ENCODE measurements around the gene GNAL.
"Not testable (repeated sequence)": the region's sequence is repeated elsewhere in the genome, so short reads cannot be mapped to it uniquely, and the experiment has no call there.

Gene GNAL

GRCh38 chr18:11688972-11689668, at the start of gene GNAL:
TSS of gene GNAL (plus strand) at chr18:11689264. CDS start at chr18:11689564, 300 bp downstream.
- Mint-ChIP-seq H3K9me3 (peaks cover 9% of the 10 kb centered on the region), H3K27ac (no peak within 1 kb of the TSS), H3K4me3 (peak within 1 kb of the TSS; percentile 70), H3K36me3 (peaks cover 1% of the 10 kb centered on the region), H3K27me3 (peaks cover 31% of the 10 kb centered on the region), H3K4me1 (peaks cover 8% of the 10 kb centered on the region)

- not testable (repeated sequence) for H3K4me3 Mint-ChIP-seq, H3K27me3 Mint-ChIP-seq, H3K27ac Mint-ChIP-seq, H3K36me3 Mint-ChIP-seq, H3K4me1 Mint-ChIP-seq, H3K9me3 Mint-ChIP-seq
Observed at GRCh38 chr18:11647310-11647709, 41.8 kb upstream of the GNAL start.

GRCh38 chr18:11647804-11648203, 41.3 kb upstream of the GNAL start:
- not testable (repeated sequence) for H3K4me3 Mint-ChIP-seq, H3K27ac Mint-ChIP-seq, H3K27me3 Mint-ChIP-seq, H3K9me3 Mint-ChIP-seq, H3K36me3 Mint-ChIP-seq, H3K4me1 Mint-ChIP-seq

- Mint-ChIP-seq H3K9me3 (peaks cover 7% of the 10 kb centered on the region), H3K27ac (no peak overlapping the region), H3K4me3 (no peak overlapping the region), H3K4me1 (no peaks in the 10 kb centered on the region), H3K36me3 (no peaks in the 10 kb centered on the region), H3K27me3 (peaks cover 13% of the 10 kb centered on the region)
Observed at GRCh38 chr18:11649839-11650238, 39.2 kb upstream of the GNAL start.

- Mint-ChIP-seq H3K36me3 (no peaks in the 10 kb centered on the region), H3K4me3 (no peak overlapping the region), H3K9me3 (peaks cover 7% of the 10 kb centered on the region), H3K27me3 (peaks cover 24% of the 10 kb centered on the region), H3K4me1 (peaks cover 5% of the 10 kb centered on the region), H3K27ac (no peak overlapping the region)
Observed at GRCh38 chr18:11651899-11652298, 37.2 kb upstream of the GNAL start.

GRCh38 chr18:11653521-11653920, 35.5 kb upstream of the GNAL start:
- H3K36me3 Mint-ChIP-seq: no peaks in the 10 kb centered on the region
- H3K27me3 Mint-ChIP-seq: peaks cover 31% of the 10 kb centered on the region
- H3K27ac Mint-ChIP-seq: no peak overlapping the region
- no peak overlapping the region for H3K4me3 Mint-ChIP-seq
- H3K4me1 Mint-ChIP-seq: peaks cover 5% of the 10 kb centered on the region
- peaks cover 7% of the 10 kb centered on the region for H3K9me3 Mint-ChIP-seq

- no peak overlapping the region for H3K27ac Mint-ChIP-seq
- H3K9me3 Mint-ChIP-seq: peaks cover 3% of the 10 kb centered on the region
- H3K36me3 Mint-ChIP-seq: no peaks in the 10 kb centered on the region
- peaks cover 5% of the 10 kb centered on the region for H3K4me1 Mint-ChIP-seq
- H3K27me3 Mint-ChIP-seq: peaks cover 34% of the 10 kb centered on the region
- no peak overlapping the region for H3K4me3 Mint-ChIP-seq
Observed at GRCh38 chr18:11654736-11655605, 34.1 kb upstream of the GNAL start.

- H3K27me3 Mint-ChIP-seq: peaks cover 34% of the 10 kb centered on the region
- H3K4me3 Mint-ChIP-seq: no peak overlapping the region
- no peaks in the 10 kb centered on the region for H3K9me3 Mint-ChIP-seq
- no peaks in the 10 kb centered on the region for H3K36me3 Mint-ChIP-seq
- no peak overlapping the region for H3K27ac Mint-ChIP-seq
- peaks cover 5% of the 10 kb centered on the region for H3K4me1 Mint-ChIP-seq
Observed at GRCh38 chr18:11655606-11655932, 33.5 kb upstream of the GNAL start.

GRCh38 chr18:11657152-11657551, 31.9 kb upstream of the GNAL start:
- no peak overlapping the region for H3K27ac Mint-ChIP-seq
- no peaks in the 10 kb centered on the region for H3K9me3 Mint-ChIP-seq
- H3K27me3 Mint-ChIP-seq: peaks cover 29% of the 10 kb centered on the region
- H3K4me3 Mint-ChIP-seq: no peak overlapping the region
- no peaks in the 10 kb centered on the region for H3K36me3 Mint-ChIP-seq
- H3K4me1 Mint-ChIP-seq: peaks cover 5% of the 10 kb centered on the region

- Mint-ChIP-seq H3K9me3 (no peaks in the 10 kb centered on the region), H3K27me3 (peaks cover 29% of the 10 kb centered on the region), H3K4me3 (no peak overlapping the region), H3K4me1 (peaks cover 5% of the 10 kb centered on the region), H3K27ac (no peak overlapping the region), H3K36me3 (no peaks in the 10 kb centered on the region)
Observed at GRCh38 chr18:11657554-11657953, 31.5 kb upstream of the GNAL start.

GRCh38 chr18:11658019-11658418, 31.0 kb upstream of the GNAL start:
- Mint-ChIP-seq H3K27me3 (peaks cover 29% of the 10 kb centered on the region), H3K27ac (no peak overlapping the region), H3K4me3 (no peak overlapping the region), H3K9me3 (no peaks in the 10 kb centered on the region), H3K36me3 (no peaks in the 10 kb centered on the region), H3K4me1 (peaks cover 5% of the 10 kb centered on the region)

- Mint-ChIP-seq H3K27ac (no peak overlapping the region), H3K36me3 (no peaks in the 10 kb centered on the region), H3K27me3 (peaks cover 25% of the 10 kb centered on the region), H3K4me3 (no peak overlapping the region), H3K9me3 (no peaks in the 10 kb centered on the region), H3K4me1 (peaks cover 5% of the 10 kb centered on the region)
Observed at GRCh38 chr18:11658989-11659388, 30.1 kb upstream of the GNAL start.

GRCh38 chr18:11660691-11661090, 28.4 kb upstream of the GNAL start:
- Mint-ChIP-seq H3K27ac (no peak overlapping the region), H3K9me3 (no peaks in the 10 kb centered on the region), H3K4me3 (no peak overlapping the region), H3K4me1 (peaks cover under 1% of the 10 kb centered on the region), H3K27me3 (peaks cover 15% of the 10 kb centered on the region), H3K36me3 (no peaks in the 10 kb centered on the region)

- no peaks in the 10 kb centered on the region for H3K36me3 Mint-ChIP-seq
- peaks cover 10% of the 10 kb centered on the region for H3K27me3 Mint-ChIP-seq
- no peaks in the 10 kb centered on the region for H3K4me1 Mint-ChIP-seq
- H3K27ac Mint-ChIP-seq: no peak overlapping the region
- no peaks in the 10 kb centered on the region for H3K9me3 Mint-ChIP-seq
- no peak overlapping the region for H3K4me3 Mint-ChIP-seq
Observed at GRCh38 chr18:11661430-11661829, 27.6 kb upstream of the GNAL start.

- H3K9me3 Mint-ChIP-seq: no peaks in the 10 kb centered on the region
- H3K27ac Mint-ChIP-seq: no peak overlapping the region
- no peaks in the 10 kb centered on the region for H3K36me3 Mint-ChIP-seq
Observed at GRCh38 chr18:11663439-11664029, 25.5 kb upstream of the GNAL start.

GRCh38 chr18:11664286-11664685, 24.8 kb upstream of the GNAL start:
- Mint-ChIP-seq H3K27ac (no peak overlapping the region), H3K36me3 (no peaks in the 10 kb centered on the region), H3K4me3 (no peak overlapping the region), H3K27me3 (no peaks in the 10 kb centered on the region), H3K4me1 (no peaks in the 10 kb centered on the region), H3K9me3 (no peaks in the 10 kb centered on the region)

More at GRCh38 chr18:11663439-11664029, 25.5 kb upstream of the GNAL start:
- no peaks in the 10 kb centered on the region for H3K4me1 Mint-ChIP-seq
- peaks cover 2% of the 10 kb centered on the region for H3K27me3 Mint-ChIP-seq
- no peak overlapping the region for H3K4me3 Mint-ChIP-seq
